GM12878 (cell line): ENCODE data around the gene FIGLA. TPM values are rescaled to one million over a fixed set of nuclear protein-coding genes. Genes with fewer than 3 reads are reported as not detected.

Experiments
- ATAC-seq: fragments of 200-7000 bp; cut with Tn5 transposase; 3 replicates; pipeline ENCODE4 v1.9.1; 2020; ENCODE audit warnings: mild to moderate bottlenecking, moderate library complexity
- BruUV-seq: library from RNA; stranded (reverse); fragments of 400-500 nt; replicated peaks from 2 replicates; lab custom pipeline; 2021; lab: Mats Ljungman, UMichigan
- CTCF ChIA-PET: fragments of 300-600 bp; sonication (Branson Sonifier 250); formaldehyde crosslinking; extraction: SDS; loops from one replicate; lab custom pipeline; 2021; ENCODE audit warnings: inconsistent platforms; lab: Yijun Ruan, JAX
- POLR2A ChIA-PET: fragments of 350-600 bp; formaldehyde crosslinking; extraction: SDS; loops from one replicate; lab custom pipeline; 2021; ENCODE audit warnings: inconsistent platforms; lab: Charles Lee
- RAD21 ChIA-PET: fragments of 300-600 bp; sonication (Branson Sonifier 250); formaldehyde crosslinking; loops from one replicate; lab custom pipeline; 2023; ENCODE audit warnings: antibody characterized with exemption; ENCODE audit not compliant: unreplicated experiment; lab: Charles Lee
- SMC1A ChIA-PET: fragments of 300-600 bp; sonication (Branson Sonifier 250); formaldehyde crosslinking; loops from one replicate; lab custom pipeline; 2023; ENCODE audit not compliant: unreplicated experiment, uncharacterized antibody; lab: Charles Lee
- DNase-seq: peaks from one replicate; pipeline ENCODE4 v3.0.0-alpha.2; 2011; ENCODE audit warnings: low read depth, low spot score
- FAIRE-seq: peaks from 3 replicates; lab custom pipeline; 2011; peaks lifted over from hg19 to GRCh38; lab: Jason Lieb, UNC
- H2AFZ ChIP-seq: 2 replicates; pipeline ENCODE4 v1.6.0; 2011; ENCODE audit warnings: low read depth, low read length, control low read depth; ENCODE audit not compliant: control insufficient read depth
- H3K27ac ChIP-seq: 2 replicates; pipeline ENCODE4 v1.5.1; 2011; ENCODE audit warnings: control low read depth; ENCODE audit not compliant: control insufficient read depth, insufficient read depth
- H3K27me3 ChIP-seq, 2 experiments: replicated peaks in 1 of 2; 2 replicates each; pipeline versions ENCODE4 v1.6.0 to v1.6.1; 2011; ENCODE audit warnings: low read length in 1 of 2; ENCODE audit not compliant: control insufficient read depth in 2 of 2, insufficient read depth in 2 of 2
- H3K36me3 ChIP-seq, 2 experiments: 2 replicates each; pipeline ENCODE4 v1.5.1; 2011; ENCODE audit warnings: low read length in 1 of 2; ENCODE audit not compliant: control insufficient read depth in 2 of 2, insufficient read depth in 2 of 2
- H3K4me1 ChIP-seq: 2 replicates; pipeline ENCODE4 v1.6.1; 2011; ENCODE audit warnings: mild to moderate bottlenecking, low read length, moderate library complexity, mixed read lengths; ENCODE audit not compliant: control insufficient read depth, insufficient read depth
- H3K4me2 ChIP-seq: 2 replicates; pipeline ENCODE4 v1.6.0; 2011; ENCODE audit warnings: control low read depth; ENCODE audit not compliant: control insufficient read depth, insufficient read depth
- H3K4me3 ChIP-seq: fragments of 200-600 bp; sonication (generic); 2 replicates; pipeline ENCODE4 v1.5.1; 2016
- H3K79me2 ChIP-seq: 2 replicates; pipeline ENCODE4 v1.6.0; 2011; ENCODE audit warnings: low read length; ENCODE audit not compliant: control insufficient read depth, insufficient read depth
- H3K9ac ChIP-seq: 2 replicates; pipeline ENCODE4 v1.8.0; 2011; ENCODE audit warnings: low read length, control low read depth, mixed read lengths; ENCODE audit not compliant: control insufficient read depth, insufficient read depth
- H3K9me3 ChIP-seq: replicated peaks from 3 replicates; pipeline ENCODE4 v1.5.1; 2011; ENCODE audit warnings: mild to moderate bottlenecking, low read length; ENCODE audit not compliant: control insufficient read depth, insufficient read depth
- H4K20me1 ChIP-seq: 2 replicates; pipeline ENCODE4 v1.6.0; 2011; ENCODE audit not compliant: control insufficient read depth, insufficient read depth
- DPF2 ChIP-seq: fragments of 450-650 bp; IDR thresholded peaks from 2 replicates; pipeline ENCODE4 v1.6.1; 2017; ENCODE audit warnings: mild to moderate bottlenecking
- NFYB ChIP-seq: IDR thresholded peaks from 2 replicates; pipeline ENCODE4 v1.6.1; 2011; ENCODE audit warnings: low read depth, mild to moderate bottlenecking, low read length, improper control_type of control experiment, moderate library complexity; ENCODE audit not compliant: insufficient read depth
- SPI1 ChIP-seq: IDR thresholded peaks from 2 replicates; pipeline ENCODE4 v1.6.1; 2011; ENCODE audit warnings: low read depth, mild to moderate bottlenecking, low read length, moderate library complexity, borderline replicate concordance; ENCODE audit not compliant: insufficient read depth
- SREBF1 ChIP-seq: IDR thresholded peaks from 2 replicates; pipeline ENCODE4 v1.6.1; 2012; ENCODE audit warnings: mild to moderate bottlenecking, low read length
- ZNF622 ChIP-seq: fragments of 450-650 bp; IDR thresholded peaks from 2 replicates; pipeline ENCODE4 v1.6.1; 2017; ENCODE audit warnings: mild to moderate bottlenecking, inconsistent platforms
- WGBS: methylation state at CpG from one replicate; pipeline ENCODE4 v1.1.6; 2016; ENCODE audit warnings: low lambda C conversion rate; ENCODE audit not compliant: insufficient replicate concordance, insufficient coverage; ENCODE audit errors: missing lambda C conversion rate; 5-methylcytosine and 5-hydroxymethylcytosine counted together
- in situ Hi-C: fragments of 300-500 bp; cut with MboI; formaldehyde crosslinking; loops from 9 replicates; pipeline ENCODE4 v1.14.3; 2018; ENCODE audit warnings: mixed read lengths
- intact Hi-C: fragments of 100-400 bp; cut with micrococcal nuclease; formaldehyde crosslinking; loops from one replicate; pipeline ENCODE4 v1.14.2; 2022; ENCODE audit not compliant: unreplicated experiment
- polyA plus RNA-seq, 11 experiments: library from polyadenylated mRNA; depleted of rRNA in 4 of 11; unstranded in 6 of 11; stranded (reverse) in 5 of 11; fragments of >200 nt; fragmentation: Nextera tagmentation in 4 of 11; fragmentation: Illumina TruSeq in 1 of 11; extraction: Ambion mirVana in 4 of 11; extraction: Trizol in 1 of 11; gene quantifications; 1 replicate in 1 of 11; 2 replicates in 10 of 11; pipeline versions ENCODE4 v1.2.1 to v1.2.3, GENCODE V29; 2011 to 2016; ENCODE audit warnings: inconsistent platforms in 2 of 11, missing spikeins in 2 of 11, low read depth in 1 of 11
- total RNA-seq, 4 experiments: library from RNA; depleted of rRNA in 3 of 4; stranded (reverse); fragments of >200 nt in 3 of 4; fragmentation: Illumina TruSeq in 1 of 4; extraction: Trizol in 1 of 4; gene quantifications; 2 replicates each; pipeline versions ENCODE4 v1.2.1 to v1.2.3, GENCODE V29; 2013 to 2021
- TF ChIP-seq, protein P1 (sequence below): fragments of 450-650 bp; IDR thresholded peaks from 2 replicates; pipeline ENCODE4 v1.6.1; 2018; ENCODE audit warnings: mild to moderate bottlenecking, low read depth, moderate library complexity; ENCODE audit not compliant: partially characterized antibody
- TF ChIP-seq, protein P2 (sequence below): fragments of 450-650 bp; IDR thresholded peaks from 2 replicates; pipeline ENCODE4 v1.6.1; 2017; ENCODE audit warnings: mild to moderate bottlenecking
- TF ChIP-seq, protein P3 (sequence below): fragments of 450-650 bp; IDR thresholded peaks from 2 replicates; pipeline ENCODE4 v1.6.1; 2016; ENCODE audit warnings: mild to moderate bottlenecking
- TF ChIP-seq, protein P4 (sequence below): fragments of 450-650 bp; IDR thresholded peaks from 2 replicates; pipeline ENCODE4 v1.6.1; 2017; ENCODE audit warnings: low read depth, mild to moderate bottlenecking, moderate library complexity
- TF ChIP-seq, protein P5 (sequence below): fragments of 450-650 bp; formaldehyde crosslinking; IDR thresholded peaks from 2 replicates; pipeline ENCODE4 v1.4.0; 2020; ENCODE audit warnings: mild to moderate bottlenecking, moderate library complexity

FIGLA gene
- total and polyA plus RNA-seq, 10 of the 15 experiments (the other 5 are each of a cell fraction or from before 2014, with no cell fraction given): not detected

DNA sequence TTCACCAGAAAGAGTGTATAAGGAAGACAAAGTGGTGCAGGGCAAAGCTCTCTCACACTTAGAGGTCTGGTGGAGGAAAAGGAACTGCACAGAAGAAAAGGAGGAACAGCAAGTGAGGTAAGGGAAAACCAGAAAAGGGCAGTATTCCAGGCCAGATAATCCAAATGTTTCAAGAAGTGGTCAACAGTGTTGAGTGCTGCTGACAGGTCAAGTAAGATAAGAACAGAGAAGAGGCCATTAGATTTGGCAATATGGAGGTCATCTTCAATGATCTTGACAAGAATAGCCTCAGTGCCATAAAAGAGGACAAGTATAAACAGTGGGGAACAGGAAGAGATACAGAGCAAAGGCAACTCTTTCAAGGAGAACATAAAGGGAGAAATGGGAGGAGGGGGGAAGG is 37.4 kb downstream of the FIGLA start (continued):
- TF ChIP-seq, protein P1, sequence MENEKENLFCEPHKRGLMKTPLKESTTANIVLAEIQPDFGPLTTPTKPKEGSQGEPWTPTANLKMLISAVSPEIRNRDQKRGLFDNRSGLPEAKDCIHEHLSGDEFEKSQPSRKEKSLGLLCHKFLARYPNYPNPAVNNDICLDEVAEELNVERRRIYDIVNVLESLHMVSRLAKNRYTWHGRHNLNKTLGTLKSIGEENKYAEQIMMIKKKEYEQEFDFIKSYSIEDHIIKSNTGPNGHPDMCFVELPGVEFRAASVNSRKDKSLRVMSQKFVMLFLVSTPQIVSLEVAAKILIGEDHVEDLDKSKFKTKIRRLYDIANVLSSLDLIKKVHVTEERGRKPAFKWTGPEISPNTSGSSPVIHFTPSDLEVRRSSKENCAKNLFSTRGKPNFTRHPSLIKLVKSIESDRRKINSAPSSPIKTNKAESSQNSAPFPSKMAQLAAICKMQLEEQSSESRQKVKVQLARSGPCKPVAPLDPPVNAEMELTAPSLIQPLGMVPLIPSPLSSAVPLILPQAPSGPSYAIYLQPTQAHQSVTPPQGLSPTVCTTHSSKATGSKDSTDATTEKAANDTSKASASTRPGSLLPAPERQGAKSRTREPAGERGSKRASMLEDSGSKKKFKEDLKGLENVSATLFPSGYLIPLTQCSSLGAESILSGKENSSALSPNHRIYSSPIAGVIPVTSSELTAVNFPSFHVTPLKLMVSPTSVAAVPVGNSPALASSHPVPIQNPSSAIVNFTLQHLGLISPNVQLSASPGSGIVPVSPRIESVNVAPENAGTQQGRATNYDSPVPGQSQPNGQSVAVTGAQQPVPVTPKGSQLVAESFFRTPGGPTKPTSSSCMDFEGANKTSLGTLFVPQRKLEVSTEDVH: no peak

DNA sequence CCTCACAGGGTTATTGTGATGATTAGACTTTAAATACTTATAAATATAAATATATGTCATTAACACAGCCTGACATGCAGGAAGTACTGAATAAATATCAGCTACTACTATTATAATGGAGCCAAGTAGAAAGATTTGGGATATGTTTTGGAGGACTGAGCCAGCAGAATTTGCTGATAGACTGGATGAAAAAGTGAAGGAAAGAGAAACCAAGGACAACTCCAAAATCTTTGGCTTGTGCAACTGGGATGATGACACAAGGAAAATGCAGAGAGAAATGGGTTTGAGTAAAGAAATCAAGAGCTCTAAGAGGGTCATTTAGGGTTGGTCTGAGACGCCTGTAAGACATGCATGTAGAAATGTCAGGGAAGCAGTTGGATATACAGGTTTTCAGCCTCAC is 38.0 kb downstream of the FIGLA start:
- ChIA-PET POLR2A (interaction anchor here (0.5 kb wide), 1 partner anchor 30 kb away, joined by 5 read pairs; no protein-coding TSS in a partner anchor), SMC1A (no interaction called here), CTCF (no interaction called here), RAD21 (no interaction called here)
- 18% methylated on average over 1 of the region's 1 CpG for WGBS
- H3K27ac ChIP-seq: no peak overlapping the region
- no peaks in the 10 kb centered on the region for H3K4me1 ChIP-seq
- H3K79me2 ChIP-seq: no peaks in the 10 kb centered on the region
- H3K9me3 ChIP-seq: no peaks in the 10 kb centered on the region
- BruUV-seq: no TSS peak
- in situ Hi-C loops: no loop called here
- ATAC-seq: no peak
- intact Hi-C loops: no loop called here
- H2AFZ ChIP-seq: no peak overlapping the region
- no peak overlapping the region for H3K4me3 ChIP-seq
- FAIRE-seq: no peak
- H3K4me2 ChIP-seq: no peak overlapping the region
- H3K27me3 ChIP-seq: no peaks in the 10 kb centered on the region
- no peak overlapping the region for H3K9ac ChIP-seq
- DNase-seq: no peak
- no peaks in the 10 kb centered on the region for H4K20me1 ChIP-seq
- H3K36me3 ChIP-seq: no peaks in the 10 kb centered on the region
- no peak for TF ChIP-seq NFYB
- TF ChIP-seq, protein P2, sequence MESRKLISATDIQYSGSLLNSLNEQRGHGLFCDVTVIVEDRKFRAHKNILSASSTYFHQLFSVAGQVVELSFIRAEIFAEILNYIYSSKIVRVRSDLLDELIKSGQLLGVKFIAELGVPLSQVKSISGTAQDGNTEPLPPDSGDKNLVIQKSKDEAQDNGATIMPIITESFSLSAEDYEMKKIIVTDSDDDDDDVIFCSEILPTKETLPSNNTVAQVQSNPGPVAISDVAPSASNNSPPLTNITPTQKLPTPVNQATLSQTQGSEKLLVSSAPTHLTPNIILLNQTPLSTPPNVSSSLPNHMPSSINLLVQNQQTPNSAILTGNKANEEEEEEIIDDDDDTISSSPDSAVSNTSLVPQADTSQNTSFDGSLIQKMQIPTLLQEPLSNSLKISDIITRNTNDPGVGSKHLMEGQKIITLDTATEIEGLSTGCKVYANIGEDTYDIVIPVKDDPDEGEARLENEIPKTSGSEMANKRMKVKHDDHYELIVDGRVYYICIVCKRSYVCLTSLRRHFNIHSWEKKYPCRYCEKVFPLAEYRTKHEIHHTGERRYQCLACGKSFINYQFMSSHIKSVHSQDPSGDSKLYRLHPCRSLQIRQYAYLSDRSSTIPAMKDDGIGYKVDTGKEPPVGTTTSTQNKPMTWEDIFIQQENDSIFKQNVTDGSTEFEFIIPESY: no peak
- TF ChIP-seq, protein P3, sequence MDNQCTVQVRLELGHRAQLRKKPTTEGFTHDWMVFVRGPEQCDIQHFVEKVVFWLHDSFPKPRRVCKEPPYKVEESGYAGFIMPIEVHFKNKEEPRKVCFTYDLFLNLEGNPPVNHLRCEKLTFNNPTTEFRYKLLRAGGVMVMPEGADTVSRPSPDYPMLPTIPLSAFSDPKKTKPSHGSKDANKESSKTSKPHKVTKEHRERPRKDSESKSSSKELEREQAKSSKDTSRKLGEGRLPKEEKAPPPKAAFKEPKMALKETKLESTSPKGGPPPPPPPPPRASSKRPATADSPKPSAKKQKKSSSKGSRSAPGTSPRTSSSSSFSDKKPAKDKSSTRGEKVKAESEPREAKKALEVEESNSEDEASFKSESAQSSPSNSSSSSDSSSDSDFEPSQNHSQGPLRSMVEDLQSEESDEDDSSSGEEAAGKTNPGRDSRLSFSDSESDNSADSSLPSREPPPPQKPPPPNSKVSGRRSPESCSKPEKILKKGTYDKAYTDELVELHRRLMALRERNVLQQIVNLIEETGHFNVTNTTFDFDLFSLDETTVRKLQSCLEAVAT: no peak
- TF ChIP-seq ZNF622: no peak
- no peak for TF ChIP-seq SPI1
- no peak for TF ChIP-seq DPF2
- TF ChIP-seq, protein P4, sequence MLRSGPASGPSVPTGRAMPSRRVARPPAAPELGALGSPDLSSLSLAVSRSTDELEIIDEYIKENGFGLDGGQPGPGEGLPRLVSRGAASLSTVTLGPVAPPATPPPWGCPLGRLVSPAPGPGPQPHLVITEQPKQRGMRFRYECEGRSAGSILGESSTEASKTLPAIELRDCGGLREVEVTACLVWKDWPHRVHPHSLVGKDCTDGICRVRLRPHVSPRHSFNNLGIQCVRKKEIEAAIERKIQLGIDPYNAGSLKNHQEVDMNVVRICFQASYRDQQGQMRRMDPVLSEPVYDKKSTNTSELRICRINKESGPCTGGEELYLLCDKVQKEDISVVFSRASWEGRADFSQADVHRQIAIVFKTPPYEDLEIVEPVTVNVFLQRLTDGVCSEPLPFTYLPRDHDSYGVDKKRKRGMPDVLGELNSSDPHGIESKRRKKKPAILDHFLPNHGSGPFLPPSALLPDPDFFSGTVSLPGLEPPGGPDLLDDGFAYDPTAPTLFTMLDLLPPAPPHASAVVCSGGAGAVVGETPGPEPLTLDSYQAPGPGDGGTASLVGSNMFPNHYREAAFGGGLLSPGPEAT: no peak
- TF ChIP-seq, protein P5, sequence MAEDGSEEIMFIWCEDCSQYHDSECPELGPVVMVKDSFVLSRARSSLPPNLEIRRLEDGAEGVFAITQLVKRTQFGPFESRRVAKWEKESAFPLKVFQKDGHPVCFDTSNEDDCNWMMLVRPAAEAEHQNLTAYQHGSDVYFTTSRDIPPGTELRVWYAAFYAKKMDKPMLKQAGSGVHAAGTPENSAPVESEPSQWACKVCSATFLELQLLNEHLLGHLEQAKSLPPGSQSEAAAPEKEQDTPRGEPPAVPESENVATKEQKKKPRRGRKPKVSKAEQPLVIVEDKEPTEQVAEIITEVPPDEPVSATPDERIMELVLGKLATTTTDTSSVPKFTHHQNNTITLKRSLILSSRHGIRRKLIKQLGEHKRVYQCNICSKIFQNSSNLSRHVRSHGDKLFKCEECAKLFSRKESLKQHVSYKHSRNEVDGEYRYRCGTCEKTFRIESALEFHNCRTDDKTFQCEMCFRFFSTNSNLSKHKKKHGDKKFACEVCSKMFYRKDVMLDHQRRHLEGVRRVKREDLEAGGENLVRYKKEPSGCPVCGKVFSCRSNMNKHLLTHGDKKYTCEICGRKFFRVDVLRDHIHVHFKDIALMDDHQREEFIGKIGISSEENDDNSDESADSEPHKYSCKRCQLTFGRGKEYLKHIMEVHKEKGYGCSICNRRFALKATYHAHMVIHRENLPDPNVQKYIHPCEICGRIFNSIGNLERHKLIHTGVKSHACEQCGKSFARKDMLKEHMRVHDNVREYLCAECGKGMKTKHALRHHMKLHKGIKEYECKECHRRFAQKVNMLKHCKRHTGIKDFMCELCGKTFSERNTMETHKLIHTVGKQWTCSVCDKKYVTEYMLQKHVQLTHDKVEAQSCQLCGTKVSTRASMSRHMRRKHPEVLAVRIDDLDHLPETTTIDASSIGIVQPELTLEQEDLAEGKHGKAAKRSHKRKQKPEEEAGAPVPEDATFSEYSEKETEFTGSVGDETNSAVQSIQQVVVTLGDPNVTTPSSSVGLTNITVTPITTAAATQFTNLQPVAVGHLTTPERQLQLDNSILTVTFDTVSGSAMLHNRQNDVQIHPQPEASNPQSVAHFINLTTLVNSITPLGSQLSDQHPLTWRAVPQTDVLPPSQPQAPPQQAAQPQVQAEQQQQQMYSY (CRISPR knock-in tag): no peak
- TF ChIP-seq SREBF1: no peak
